HFFc6 (cell line): ENCODE data around the gene PCNX3. TPM values are rescaled to one million over a fixed set of nuclear protein-coding genes. Genes with fewer than 3 reads are reported as not detected.

Experiments
- DNase-seq: peaks from one replicate; pipeline ENCODE4 v3.0.0-alpha.2; 2018
- H3K27ac Mint-ChIP-seq: 2 replicates; pipeline ENCODE4 v1.8.0; 2020; ENCODE audit warnings: mild to moderate bottlenecking, mixed read lengths
- H3K27me3 Mint-ChIP-seq: 2 replicates; pipeline ENCODE4 v1.8.0; 2021; ENCODE audit warnings: mild to moderate bottlenecking, moderate library complexity, mixed read lengths; ENCODE audit not compliant: insufficient read depth
- H3K36me3 Mint-ChIP-seq: 2 replicates; pipeline ENCODE4 v1.8.0; 2021; ENCODE audit warnings: low read depth, mixed read lengths
- H3K4me1 Mint-ChIP-seq: 2 replicates; pipeline ENCODE4 v1.8.0; 2020; ENCODE audit warnings: low read depth, mixed read lengths
- H3K4me3 Mint-ChIP-seq: 2 replicates; pipeline ENCODE4 v1.8.0; 2020; ENCODE audit warnings: mild to moderate bottlenecking, moderate library complexity, mixed read lengths
- H3K9me3 Mint-ChIP-seq: 2 replicates; pipeline ENCODE4 v1.8.0; 2020; ENCODE audit warnings: mild to moderate bottlenecking, mixed read lengths
- CTCF ChIP-seq: fragments of 200-600 bp; sonication (generic); IDR thresholded peaks from 2 replicates; pipeline ENCODE4 v1.5.0; 2021; ENCODE audit warnings: antibody characterized with exemption, mild to moderate bottlenecking
- total RNA-seq, 6 experiments: library from RNA; stranded (reverse); fragmentation: NEBNext Ultra II Directional; extraction: Animal tissue kit (Norgen Biotek cat#: 25700); gene quantifications; 2 replicates in 1 of 6; 3 replicates in 5 of 6; pipeline ENCODE4 v1.2.3, GENCODE V29; 2021

PCNX3 gene
- total RNA-seq, 6 experiments from 2014 or later = 51.5 to 66.7 (median 57.3) TPM

- TF ChIP-seq CTCF = no peak
- H3K27ac Mint-ChIP-seq = no peak overlapping the region; the same call in 1 of the 2 replicates
- H3K4me1 Mint-ChIP-seq = peaks cover 48% of the 10 kb centered on the region
- peaks cover 8% of the 10 kb centered on the region for H3K36me3 Mint-ChIP-seq
- no peaks in the 10 kb centered on the region for H3K9me3 Mint-ChIP-seq
- H3K4me3 Mint-ChIP-seq = no peak overlapping the region
- no peak for DNase-seq
- H3K27me3 Mint-ChIP-seq = peaks cover 5% of the 10 kb centered on the region; the same call in 1 of the 2 replicates
These were observed 26.6 kb downstream of the PCNX3 start for GRCh38 chr11:65642014-65642671.

GRCh38 chr11:65643971-65644370 lies 28.4 kb downstream of the PCNX3 start:
- Mint-ChIP-seq H3K4me3 (no peak overlapping the region), H3K27me3 (peaks cover 7% of the 10 kb centered on the region), H3K27ac (no peak overlapping the region), H3K9me3 (no peaks in the 10 kb centered on the region), H3K4me1 (peaks cover 36% of the 10 kb centered on the region), H3K36me3 (peaks cover 12% of the 10 kb centered on the region)
- DNase-seq = no peak
- no peak for TF ChIP-seq CTCF

GRCh38 chr11:65644837-65645236 lies 29.3 kb downstream of the PCNX3 start:
- TF ChIP-seq CTCF = no peak
- H3K36me3 Mint-ChIP-seq = peaks cover 12% of the 10 kb centered on the region
- no peak overlapping the region; the same call in 1 of the 2 replicates for H3K27ac Mint-ChIP-seq
- H3K27me3 Mint-ChIP-seq = peaks cover 3% of the 10 kb centered on the region
- peaks cover 34% of the 10 kb centered on the region for H3K4me1 Mint-ChIP-seq
- no peaks in the 10 kb centered on the region for H3K9me3 Mint-ChIP-seq
- H3K4me3 Mint-ChIP-seq = no peak overlapping the region
- no peak for DNase-seq

- Mint-ChIP-seq H3K4me1 (peaks cover 34% of the 10 kb centered on the region), H3K36me3 (peaks cover 12% of the 10 kb centered on the region), H3K27ac (peak overlapping the region; percentile 86), H3K4me3 (peak overlapping the region; percentile 53; the same call in 1 of the 2 replicates), H3K9me3 (no peaks in the 10 kb centered on the region), H3K27me3 (peaks cover 3% of the 10 kb centered on the region)
- DNase-seq = peak; percentile 56
- no peak for TF ChIP-seq CTCF
These were observed 30.1 kb downstream of the PCNX3 start for GRCh38 chr11:65645710-65646109.

- H3K4me1 Mint-ChIP-seq = peaks cover 37% of the 10 kb centered on the region
- no peak overlapping the region for H3K4me3 Mint-ChIP-seq
- no peak overlapping the region for H3K27ac Mint-ChIP-seq
- H3K9me3 Mint-ChIP-seq = no peaks in the 10 kb centered on the region
- no peak for DNase-seq
- TF ChIP-seq CTCF = no peak
- H3K36me3 Mint-ChIP-seq = peaks cover 12% of the 10 kb centered on the region
- peaks cover 3% of the 10 kb centered on the region for H3K27me3 Mint-ChIP-seq
These were observed 30.8 kb downstream of the PCNX3 start for GRCh38 chr11:65646288-65646957.
